GM23248 (cell line): ENCODE measurements around the gene POP4.

Experiments used
- EZH2 ChIP-seq: fragments of 200-600 bp; sonication (generic); IDR thresholded peaks from 2 replicates; pipeline ENCODE4 v1.6.1; 2018; ENCODE audit warnings: antibody characterized with exemption, mild to moderate bottlenecking; ENCODE audit not compliant: insufficient read depth, poor library complexity, severe bottlenecking
- EZH2phosphoT487 ChIP-seq: fragments of 200-600 bp; sonication (generic); IDR thresholded peaks from 2 replicates; pipeline ENCODE4 v1.6.1; 2018; ENCODE audit warnings: antibody characterized with exemption, moderate library complexity, mild to moderate bottlenecking, low read depth; ENCODE audit not compliant: insufficient read depth

DNA sequence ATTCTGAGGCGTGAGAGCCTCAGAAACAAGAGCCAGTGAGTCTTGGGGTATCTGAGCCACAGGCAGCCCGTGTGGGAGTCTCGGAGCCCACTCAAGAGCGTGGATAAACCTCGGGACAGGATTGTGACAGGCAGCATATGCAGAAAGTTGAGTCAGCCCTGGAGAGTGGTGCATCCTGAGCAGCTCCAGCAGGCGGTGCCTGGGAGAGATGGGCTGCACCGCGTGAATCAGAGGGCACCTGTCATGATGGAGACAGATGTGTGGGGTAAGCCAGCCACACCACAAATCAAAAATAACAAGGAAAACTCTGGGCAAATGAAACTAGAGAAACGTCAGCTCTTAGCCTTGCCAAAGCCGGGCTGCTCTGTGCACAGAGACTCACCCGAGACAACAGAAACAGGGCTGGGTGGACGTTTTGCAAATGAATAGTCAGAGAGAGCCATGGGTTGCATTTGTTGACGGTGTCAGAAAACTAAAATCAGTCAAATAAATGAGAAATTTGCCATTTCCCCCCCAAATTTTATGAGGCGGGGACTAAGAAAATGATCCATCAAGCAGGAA, 30.0 kb upstream of the POP4 start:
- TF ChIP-seq EZH2 (no peak), EZH2phosphoT487 (no peak)
